ENCODE data around the gene CPNE5. TPM values are rescaled to one million over a fixed set of nuclear protein-coding genes. Genes with fewer than 3 reads are reported as not detected.

Gene CPNE5
- total and polyA plus RNA-seq, 2 of the 4 experiments (the other 2 are of a cell fraction): 0.07 TPM; not detected in 1

GRCh38 chr6:36755435-36756348 lies 83.6 kb downstream of the CPNE5 start:
- dilution Hi-C loops (cut with HindIII; ENCODE audit: low sequenced_read_pairs, unreplicated experiment): no loop called here
- H3K4me1 ChIP-seq (ENCODE audit: control insufficient read depth, insufficient read depth, low read length): no peaks in the 10 kb centered on the region; the same call in 1 of the 2 replicates

More at GRCh38 chr6:36755435-36756348, 83.6 kb downstream of the CPNE5 start:
- CTCF ChIA-PET: no interaction called here
- Histone ChIP-seq H3K27me3 (ENCODE audit: control insufficient read depth, insufficient read depth, low read length) (peaks cover 5% of the 10 kb centered on the region), H3K27ac (ENCODE audit: insufficient read depth, low read length) (no peak overlapping the region), H3K9me3 (ENCODE audit: control insufficient read depth, insufficient read depth, low read length) (no peaks in the 10 kb centered on the region), H2AK5ac (ENCODE audit: low read depth, low read length) (no peak overlapping the region), H3K4ac (ENCODE audit: low read depth, low read length) (no peak overlapping the region), H4K8ac (ENCODE audit: low read depth in 2 of 2, low read length in 2 of 2) (no peak overlapping the region), H2BK5ac (ENCODE audit: low read depth, low read length, poor library complexity, severe bottlenecking) (no peak overlapping the region), H3K9me1 (ENCODE audit: insufficient read depth, low read length) (0 out of 2 replicates have a peak, but pooled peaks cover 4% of the 10 kb centered on the region), H3K14ac (replicated peaks; ENCODE audit: low read depth, low read length) (no peak overlapping the region), H3K36me3 (ENCODE audit: control insufficient read depth, insufficient read depth, low read length) (no peaks in the 10 kb centered on the region), H2AK9ac (replicated peaks; ENCODE audit: low read depth, low read length, poor library complexity) (no peak overlapping the region), H3K79me1 (ENCODE audit: low read depth in 1 of 2, low read length in 2 of 2) (no peaks in the 10 kb centered on the region), H4K91ac (ENCODE audit: insufficient read depth, low read depth, low read length) (no peak overlapping the region), H4K5ac (ENCODE audit: low read depth, low read length) (no peak overlapping the region), H3K56ac (ENCODE audit: extremely low read depth, insufficient read depth, low read length) (no peak overlapping the region), H4K20me1 (ENCODE audit: insufficient read depth, low read length) (no peaks in the 10 kb centered on the region), H2BK15ac (ENCODE audit: low read depth, low read length) (no peak overlapping the region), H3K18ac (ENCODE audit: low read depth, low read length) (no peak overlapping the region), H3K23ac (ENCODE audit: low read depth, low read length) (no peak overlapping the region), H2BK20ac (ENCODE audit: low read depth, low read length) (no peak overlapping the region), H3K4me2 (ENCODE audit: low read depth, low read length) (no peak overlapping the region), H3K4me3 (ENCODE audit: insufficient read depth, low read depth, low read length) (no peak overlapping the region), H2BK120ac (ENCODE audit: low read depth, low read length) (no peak overlapping the region), H2AFZ (replicated peaks; ENCODE audit: low read length, poor library complexity) (no peak overlapping the region), H3K9ac (ENCODE audit: low read depth, low read length) (no peak overlapping the region)
- WGBS, 2 experiments (ENCODE audit: extremely low coverage in 2 of 2, insufficient read length in 1 of 2): 61% methylated on average over 10 of the region's 19 CpGs; no CpG with 5 or more reads in 1 of the 2 experiments
- BruUV-seq (replicated peaks): no TSS peak
- DNase-seq (peak; percentile 72), ATAC-seq (ENCODE audit: low read depth) (no peak)
- in situ Hi-C loops (cut with MboI; ENCODE audit: low sequenced_read_pairs) (loop anchor here (5.0 kb wide), 1 partner anchor 133 kb away; no protein-coding TSS in a partner anchor), intact Hi-C loops (cut with micrococcal nuclease) (no loop called here)
- no peak for TF ChIP-seq USF2 (IDR thresholded peaks at IDR 0.05; ENCODE audit: low read depth, low read length)
- TF ChIP-seq CEBPB (IDR thresholded peaks at IDR 0.05; ENCODE audit: low read depth, low read length): no peak
- no peak for TF ChIP-seq CHD1 (IDR thresholded peaks at IDR 0.05; ENCODE audit: low read depth, low read length)
- no peak for TF ChIP-seq BHLHE40 (IDR thresholded peaks at IDR 0.05; ENCODE audit: low read depth, low read length)
- TF ChIP-seq FOS (IDR thresholded peaks at IDR 0.05; ENCODE audit: low read depth, low read length): 0 out of 2 replicates have a peak, but pooled peaks have one; percentile 5
- TF ChIP-seq POLR2A (IDR thresholded peaks at IDR 0.05; ENCODE audit: low read depth, low read length): no peak
- POLR2A ChIA-PET (ENCODE audit: unreplicated experiment): no interaction called here
